Adrenal gland (tissue), 12 donors: ENCODE results near the gene RAC3. TPM values are rescaled to one million over a fixed set of nuclear protein-coding genes. Genes with fewer than 3 reads are reported as not detected.

Source experiments
- DNase-seq, 7 donors: peaks; one replicate each; pipeline ENCODE4 v3.0.0-alpha.2; 2019 to 2020
- H3K27ac ChIP-seq, 5 donors: fragments of 200-600 bp; sonication (generic) in 4 of 5; 1 replicate in 3 of 5; 2 replicates in 2 of 5; pipeline versions ENCODE4 v1.5.1 to v1.8.0; 2016 to 2020; ENCODE audit warnings: mild to moderate bottlenecking in 1 of 5
- H3K27me3 ChIP-seq: fragments of 200-600 bp; 2 replicates; pipeline ENCODE4 v1.8.0; 2021
- H3K36me3 ChIP-seq, 2 donors: fragments of 200-600 bp; replicated peaks in 1 of 2; 1 replicate in 1 of 2; 2 replicates in 1 of 2; pipeline versions ENCODE4 v1.5.1 to v1.8.0; 2018 to 2022
- H3K4me1 ChIP-seq, 2 donors: fragments of 200-600 bp; replicated peaks in 1 of 2; 1 replicate in 1 of 2; 2 replicates in 1 of 2; pipeline versions ENCODE4 v1.5.1 to v1.8.0; 2018 to 2021
- H3K4me3 ChIP-seq, 4 donors: fragments of 200-600 bp; sonication (generic) in 3 of 4; one replicate each; pipeline ENCODE4 v1.5.1; 2016 to 2018
- H3K9me3 ChIP-seq, 3 donors: fragments of 200-600 bp; sonication (generic) in 1 of 3; replicated peaks in 1 of 3; 1 replicate in 2 of 3; 2 replicates in 1 of 3; pipeline versions ENCODE4 v1.5.1 to v1.8.0; 2016 to 2021
- POLR2A ChIP-seq, 2 donors: fragments of 450-650 bp; IDR thresholded peaks; one replicate each; pipeline ENCODE4 v1.6.1; 2017; ENCODE audit warnings: antibody characterized with exemption in 2 of 2, mild to moderate bottlenecking in 2 of 2, moderate library complexity in 1 of 2
- WGBS, 4 donors: extraction: QIAGEN DNeasy Blood & Tissue Kit in 2 of 4; methylation state at CpG; one replicate each; pipeline versions ENCODE4 v1.1.5 to v1.1.7; 2013 to 2017; 5-methylcytosine and 5-hydroxymethylcytosine counted together
- intact Hi-C, 2 donors: fragments of 100-400 bp; cut with DNase I; formaldehyde crosslinking; loops; one replicate each; pipeline versions ENCODE4 v1.14.1 to v1.15.0; 2022 to 2023
- polyA plus RNA-seq, 3 donors: library from polyadenylated mRNA; stranded (reverse); fragments of 200-250 nt in 2 of 3; fragments of 350-450 nt in 1 of 3; fragmentation: Illumina TruSeq in 1 of 3; extraction: RNeasy Lipid Tissue Mini Kit (QIAGEN cat#74804) in 1 of 3; gene quantifications; one replicate each; pipeline ENCODE4 v1.2.3, GENCODE V29; 2013 to 2014
- total RNA-seq, 9 donors: library from RNA; depleted of rRNA in 4 of 9; stranded (reverse); fragments of >200 nt in 4 of 9; fragments of 120-200 nt in 1 of 9; fragmentation: NEBNext Ultra II Directional in 1 of 9; extraction: Animal tissue kit (Norgen Biotek cat#: 25700) in 1 of 9; gene quantifications; one replicate each; pipeline versions ENCODE4 v1.1.0 to v1.2.4, GENCODE V29; 2013 to 2023
- TF ChIP-seq, protein P1 (sequence below), 6 experiments: fragments of 450-650 bp in 4 of 6; fragments of 200-600 bp in 2 of 6; sonication (generic) in 1 of 6; IDR thresholded peaks; 1 replicate in 5 of 6; 2 replicates in 1 of 6; pipeline versions ENCODE4 v1.5.1 to v1.8.0; 2016 to 2021; ENCODE audit warnings: antibody characterized with exemption in 6 of 6, mild to moderate bottlenecking in 2 of 6, moderate library complexity in 1 of 6
- donor health status: healthy with polysubstance abuse.
- donor health status: Bipolar disorder and iron deficiency.
- donor health status: DM: yes; HTN: yes; CAD: no.
- donor health status: DM: no; HTN: no; CAD: no.
- donor health status: DM: no; HTN: no; CAD: no.
- donor health status: DM: yes; HTN: yes; CAD: no.

The RAC3 gene
- total and polyA plus RNA-seq, 12 donors: 1.6 to 13.5 (median 5.1) TPM

- Histone ChIP-seq H3K4me1 (peaks cover 9 to 22% of the 10 kb centered on the region in 2 donors), H3K4me3 (no peak overlapping the region), H3K9me3 (no peaks in the 10 kb centered on the region), H3K27ac (no peak overlapping the region), H3K36me3 (no peaks in the 10 kb centered on the region), H3K27me3 (no peaks in the 10 kb centered on the region)
- 93 to 100% (median 96%) methylated on average over 7 to 13 of the region's 13 CpGs for WGBS, 4 donors
- DNase-seq: no peak
- intact Hi-C loops: loop anchor here (5.0 to 10.0 kb wide), 2 partner anchors 124 to 267 kb away; no protein-coding TSS in a partner anchor
- TF ChIP-seq, protein P1, sequence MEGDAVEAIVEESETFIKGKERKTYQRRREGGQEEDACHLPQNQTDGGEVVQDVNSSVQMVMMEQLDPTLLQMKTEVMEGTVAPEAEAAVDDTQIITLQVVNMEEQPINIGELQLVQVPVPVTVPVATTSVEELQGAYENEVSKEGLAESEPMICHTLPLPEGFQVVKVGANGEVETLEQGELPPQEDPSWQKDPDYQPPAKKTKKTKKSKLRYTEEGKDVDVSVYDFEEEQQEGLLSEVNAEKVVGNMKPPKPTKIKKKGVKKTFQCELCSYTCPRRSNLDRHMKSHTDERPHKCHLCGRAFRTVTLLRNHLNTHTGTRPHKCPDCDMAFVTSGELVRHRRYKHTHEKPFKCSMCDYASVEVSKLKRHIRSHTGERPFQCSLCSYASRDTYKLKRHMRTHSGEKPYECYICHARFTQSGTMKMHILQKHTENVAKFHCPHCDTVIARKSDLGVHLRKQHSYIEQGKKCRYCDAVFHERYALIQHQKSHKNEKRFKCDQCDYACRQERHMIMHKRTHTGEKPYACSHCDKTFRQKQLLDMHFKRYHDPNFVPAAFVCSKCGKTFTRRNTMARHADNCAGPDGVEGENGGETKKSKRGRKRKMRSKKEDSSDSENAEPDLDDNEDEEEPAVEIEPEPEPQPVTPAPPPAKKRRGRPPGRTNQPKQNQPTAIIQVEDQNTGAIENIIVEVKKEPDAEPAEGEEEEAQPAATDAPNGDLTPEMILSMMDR (IDR thresholded peaks at IDR 0.05): no peak
- TF ChIP-seq POLR2A (IDR thresholded peaks at IDR 0.05): no peak
Observed at GRCh38 chr17:82028246-82028645, 3.2 kb upstream of the RAC3 start.

DNA sequence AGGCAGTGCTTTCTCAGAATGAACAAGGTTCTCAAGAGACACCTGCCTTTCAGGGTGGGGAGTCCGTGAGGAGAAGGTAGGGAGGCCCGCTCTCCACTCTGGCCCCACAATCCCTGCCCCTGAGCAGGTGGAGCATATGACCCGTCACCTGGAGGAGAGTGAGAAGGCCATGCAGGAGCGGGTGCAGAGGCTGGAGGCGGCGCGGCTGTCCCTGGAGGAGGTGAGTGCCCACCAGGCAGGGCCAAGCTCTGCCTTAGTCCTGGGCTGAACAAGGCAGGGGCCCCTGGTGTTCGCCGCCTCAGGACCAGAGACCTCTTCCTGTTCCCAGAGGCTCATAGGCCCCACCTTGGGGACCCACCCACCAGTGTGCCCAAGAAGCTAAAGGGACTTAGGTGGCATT lies 2.5 kb upstream of the RAC3 start:
- TF ChIP-seq POLR2A (IDR thresholded peaks at IDR 0.05): no peak
- TF ChIP-seq, protein P1 (IDR thresholded peaks at IDR 0.05): no peak
- Histone ChIP-seq H3K27me3 (no peaks in the 10 kb centered on the region), H3K27ac (no peak overlapping the region), H3K36me3 (no peaks in the 10 kb centered on the region), H3K4me3 (no peak overlapping the region), H3K9me3 (no peaks in the 10 kb centered on the region), H3K4me1 (peaks cover 3 to 16% of the 10 kb centered on the region in 2 donors)
- no peak for DNase-seq
- intact Hi-C loops: loop anchor here (5.0 to 10.0 kb wide), 2 partner anchors 123 to 266 kb away; no protein-coding TSS in a partner anchor
- WGBS, 4 donors: 97 to 100% methylated on average over 9 of the region's 9 CpGs; no CpG with 5 or more reads in 2 of the 4 donors

- WGBS, 4 donors: 79 to 85% (median 82%) methylated on average over 12 to 16 of the region's 16 CpGs
- Histone ChIP-seq H3K27me3 (no peaks in the 10 kb centered on the region), H3K4me3 (no peak overlapping the region), H3K36me3 (no peaks in the 10 kb centered on the region), H3K27ac (no peak overlapping the region), H3K9me3 (no peaks in the 10 kb centered on the region), H3K4me1 (peaks cover 0 to 12% of the 10 kb centered on the region in 2 donors)
- TF ChIP-seq, protein P1 (IDR thresholded peaks at IDR 0.05): no peak
- no peak for TF ChIP-seq POLR2A (IDR thresholded peaks at IDR 0.05)
- intact Hi-C loops: loop anchor here (5.0 to 10.0 kb wide), 2 partner anchors 123 to 265 kb away; no protein-coding TSS in a partner anchor
- no peak for DNase-seq
Observed at GRCh38 chr17:82029391-82029790, 2.1 kb upstream of the RAC3 start.

GRCh38 chr17:82029990-82030469 lies 1.4 kb upstream of the RAC3 start:
- intact Hi-C loops: loop anchor here (2.0 to 10.0 kb wide), 4 partner anchors 122 to 285 kb away; partner anchors contain the start of gene CD7 (in 1 of the 2)
- no peaks in the 10 kb centered on the region for H3K9me3 ChIP-seq
- WGBS, 4 donors: 0 to 75% (median 66%) methylated on average over 1 to 31 of the region's 31 CpGs
- H3K27me3 ChIP-seq: no peaks in the 10 kb centered on the region
- H3K27ac ChIP-seq: no peak overlapping the region
- no peak overlapping the region for H3K4me3 ChIP-seq
- no peak for DNase-seq
- TF ChIP-seq, protein P1 (IDR thresholded peaks at IDR 0.05): no peak
- no peak for TF ChIP-seq POLR2A (IDR thresholded peaks at IDR 0.05)
- H3K4me1 ChIP-seq: peaks cover 0 to 10% of the 10 kb centered on the region in 2 donors
- no peaks in the 10 kb centered on the region for H3K36me3 ChIP-seq
